Nucleus accumbens (tissue), 56 donors: ENCODE measurements around the gene ARID1B.
A peak's percentile ranks its signal among the peaks of the same experiment; 100 is the strongest.
"Not testable (repeated sequence)": the region's sequence is repeated elsewhere in the genome, so short reads cannot be mapped to it uniquely, and the experiment has no call there.

Experiments
- DNase-seq, 56 donors: peaks; one replicate each; lab custom pipeline; 2025; lab: John Stamatoyannopoulos, UW

The ARID1B gene

DNA sequence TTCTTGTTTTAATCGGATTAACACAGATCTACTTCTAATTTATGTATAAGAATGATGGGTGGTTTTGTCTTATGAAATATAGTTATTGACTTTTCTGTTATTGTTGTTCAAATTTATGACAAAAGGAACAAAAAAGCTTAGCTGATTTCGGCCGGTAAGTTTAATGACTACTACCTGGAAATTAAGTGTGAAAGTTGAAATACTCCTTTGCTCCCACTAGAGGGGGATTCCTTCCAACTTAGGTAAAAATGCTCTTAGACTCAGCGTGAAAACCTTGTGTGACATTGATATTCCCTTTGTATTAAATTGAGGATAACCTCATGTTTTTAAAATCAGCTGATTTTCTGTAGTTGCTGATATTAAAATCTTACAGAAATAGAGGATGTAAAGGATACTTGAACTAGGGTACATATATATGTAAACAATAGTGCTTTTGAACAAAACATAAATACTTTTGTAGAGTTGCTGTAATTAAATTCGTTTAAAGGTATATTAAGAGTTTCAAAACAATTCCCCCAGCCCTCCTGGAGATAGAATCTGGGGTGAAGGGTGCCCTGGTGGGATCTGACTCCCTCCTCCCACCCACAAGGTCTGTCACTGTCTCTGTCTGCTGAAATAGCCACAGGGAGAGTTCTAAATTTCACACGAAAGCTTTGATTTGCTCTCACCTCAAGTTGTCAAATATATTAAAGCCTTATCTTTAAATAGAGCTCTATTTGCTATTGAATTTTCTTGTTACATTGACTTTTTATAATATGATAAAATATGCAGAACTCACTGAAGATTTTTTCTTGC, 257.5 kb downstream of the ARID1B start:
- no peak for DNase-seq

DNA sequence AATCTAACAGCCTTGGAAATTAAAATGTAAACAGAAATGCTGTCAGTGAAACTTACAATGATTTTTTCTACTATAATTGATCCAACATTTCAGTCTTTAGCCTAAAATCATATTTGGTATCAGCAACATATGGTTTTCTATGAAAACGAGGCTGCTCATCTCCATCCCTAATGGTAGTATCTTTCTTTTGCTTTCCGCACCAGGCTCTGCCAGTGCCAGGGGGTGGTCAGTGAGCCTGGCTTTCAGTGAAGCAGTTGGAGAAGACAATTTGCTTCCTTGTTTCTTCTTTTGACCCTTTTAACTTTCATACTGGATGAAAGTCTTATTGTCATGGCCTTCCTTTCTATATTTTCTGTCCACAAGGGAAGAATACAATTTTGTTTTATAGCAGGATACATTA, 258.4 kb downstream of the ARID1B start:
- DNase-seq: peak in 9 of 56 donors; percentile 10 to 47 (median 20)

DNA sequence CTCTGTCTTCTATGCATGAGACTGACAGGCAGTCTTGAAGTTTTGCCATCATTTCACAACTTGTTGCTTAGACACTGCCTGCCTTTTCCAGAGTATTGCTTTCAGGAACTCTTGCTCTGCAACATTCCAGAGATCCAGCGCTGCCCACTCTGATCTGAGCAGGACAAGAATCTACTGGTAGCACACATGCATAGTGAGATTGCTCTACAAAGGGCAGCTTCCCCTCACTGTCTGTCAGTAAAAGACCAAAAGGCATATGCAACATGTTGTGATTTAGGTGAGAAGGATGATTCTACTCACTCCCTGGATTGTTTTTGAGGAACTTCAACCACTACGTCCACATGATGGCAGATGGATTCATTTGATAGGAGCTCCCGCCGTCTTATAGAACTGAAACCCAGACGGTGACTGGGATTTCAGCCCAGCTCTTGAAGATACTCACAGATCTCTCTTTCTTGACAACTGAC, 259.1 kb downstream of the ARID1B start:
- DNase-seq: peak in 19 of 56 donors; percentile 11 to 56 (median 32)

DNA sequence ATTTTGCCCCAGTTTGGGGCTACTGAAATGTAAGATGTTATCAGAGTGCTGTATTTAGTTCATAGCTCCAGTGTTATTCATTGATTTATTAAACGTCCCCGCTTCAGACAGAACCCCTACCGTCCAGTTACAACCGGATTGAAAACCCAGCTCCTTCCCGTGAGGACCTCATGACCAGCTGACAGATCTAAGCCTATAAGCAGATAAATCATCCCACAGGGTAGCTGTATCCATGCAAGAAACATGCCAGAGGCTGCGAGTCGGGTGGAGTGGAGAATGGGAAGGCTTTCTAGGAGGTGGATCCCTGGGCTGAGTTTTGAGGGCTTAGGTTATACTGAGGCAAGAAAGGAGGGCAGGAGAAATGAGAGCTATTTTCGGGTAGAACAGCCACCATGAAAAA, 260.0 kb downstream of the ARID1B start:
- peak in 3 of 56 donors; percentile 15 to 48 (median 24) for DNase-seq

DNA sequence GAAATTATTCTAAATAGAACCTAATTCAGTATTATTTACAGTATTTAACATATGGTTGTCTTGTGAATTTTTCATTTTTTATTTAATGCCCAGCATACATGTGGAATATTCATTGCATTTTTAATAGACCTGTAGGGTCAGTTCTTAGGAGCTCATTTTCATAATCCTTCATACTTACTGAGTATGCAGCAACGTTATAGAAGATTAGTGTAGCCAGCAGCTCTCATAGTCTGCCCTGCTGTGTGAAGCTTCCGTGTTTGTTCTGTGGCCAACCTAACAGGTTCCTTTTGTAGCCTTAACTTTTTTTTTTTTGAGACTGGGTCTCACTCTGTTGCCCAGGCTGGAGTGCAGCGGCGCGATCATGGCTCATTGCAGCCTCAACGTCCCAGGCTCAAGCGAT, 261.4 kb downstream of the ARID1B start:
- no peak for DNase-seq

DNA sequence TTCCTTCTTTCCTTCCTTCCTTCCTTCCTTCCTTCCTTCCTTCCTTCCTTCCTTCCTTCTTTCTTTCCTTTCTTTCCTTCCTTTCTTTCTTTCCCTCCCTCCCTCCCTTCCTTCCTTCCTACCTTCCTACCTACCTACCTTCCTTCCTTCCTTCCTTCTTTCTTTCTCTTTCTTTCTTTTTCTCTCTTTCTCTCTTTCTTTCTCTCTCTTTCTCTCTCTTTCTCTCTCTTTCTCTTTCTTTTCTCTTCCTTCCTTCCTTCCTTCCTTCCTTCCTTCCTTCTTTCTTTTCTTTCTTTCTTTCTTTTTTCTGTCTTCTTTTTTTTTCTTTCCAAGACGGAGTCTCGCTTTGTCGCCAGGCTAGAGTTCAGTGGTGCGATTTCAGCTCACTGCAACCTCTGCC, 262.5 kb downstream of the ARID1B start:
- DNase-seq: not testable (repeated sequence)

DNA sequence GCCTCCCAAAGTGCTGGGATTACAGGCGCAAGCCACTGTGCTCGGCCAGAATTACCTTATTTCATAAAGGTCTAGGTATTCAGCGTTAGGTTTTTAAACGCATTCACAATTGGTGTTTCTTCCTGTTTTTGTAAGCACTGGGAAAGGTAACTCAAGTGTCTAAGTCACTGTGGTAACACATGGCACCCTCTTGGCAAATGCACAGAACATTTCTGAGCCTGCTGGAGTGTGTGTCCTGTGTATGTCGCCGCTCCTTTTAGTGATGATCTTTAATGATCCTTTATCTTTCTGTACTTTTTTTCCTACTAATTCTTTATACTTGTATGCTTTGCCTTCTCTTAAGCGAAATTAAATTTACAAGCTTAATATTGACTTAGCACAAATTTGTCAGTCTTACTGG, 263.0 kb downstream of the ARID1B start:
- no peak for DNase-seq

DNA sequence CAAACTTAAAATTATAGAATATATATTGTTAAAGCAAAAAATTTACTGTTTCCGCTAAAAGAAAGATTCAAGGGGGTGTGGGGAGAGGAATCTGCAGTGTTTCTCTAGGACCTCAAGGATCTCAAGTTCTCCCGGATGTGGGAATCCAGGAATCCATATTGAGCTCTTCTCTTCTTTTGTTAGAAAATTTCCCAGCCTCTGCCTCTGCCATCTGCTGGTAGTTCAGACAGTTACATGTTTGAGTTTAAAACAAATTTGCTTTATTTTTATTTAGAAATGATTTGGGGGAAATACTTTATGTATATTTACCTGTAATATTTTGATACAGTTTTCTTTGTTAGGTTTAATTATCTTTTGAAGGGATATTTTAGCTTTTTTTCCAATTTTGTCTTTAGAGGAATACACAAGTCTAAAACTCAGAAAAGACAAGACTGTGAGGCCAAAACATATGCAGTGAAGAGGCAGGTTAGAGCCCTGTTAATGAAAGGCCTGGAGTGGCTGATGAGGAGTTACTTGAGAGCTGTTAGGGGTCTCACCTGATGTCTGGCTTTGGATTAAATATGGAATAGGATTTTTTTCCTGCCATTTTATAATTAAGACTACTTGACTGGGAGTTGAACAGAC, 268.8 kb downstream of the ARID1B start:
- DNase-seq: no peak

DNA sequence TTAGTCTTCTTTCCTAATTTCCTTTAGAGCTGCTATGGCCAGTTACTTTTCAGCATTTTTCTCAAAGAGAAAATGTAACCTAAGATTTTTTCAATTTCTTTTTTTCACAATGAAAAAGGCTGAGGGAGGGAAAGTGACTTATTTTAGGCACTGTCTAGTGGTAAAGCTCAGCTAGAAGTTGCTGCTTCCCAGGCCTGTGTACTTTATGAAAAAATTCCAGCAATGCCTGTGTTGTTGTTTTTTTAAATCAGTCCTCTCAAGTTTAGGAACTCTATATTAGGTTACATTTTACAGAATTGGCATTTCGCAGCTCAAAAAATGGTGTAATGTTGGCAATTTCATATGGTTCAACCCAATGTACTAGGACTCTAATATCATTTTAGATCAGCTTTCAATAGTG, 269.6 kb downstream of the ARID1B start:
- DNase-seq: no peak

DNA sequence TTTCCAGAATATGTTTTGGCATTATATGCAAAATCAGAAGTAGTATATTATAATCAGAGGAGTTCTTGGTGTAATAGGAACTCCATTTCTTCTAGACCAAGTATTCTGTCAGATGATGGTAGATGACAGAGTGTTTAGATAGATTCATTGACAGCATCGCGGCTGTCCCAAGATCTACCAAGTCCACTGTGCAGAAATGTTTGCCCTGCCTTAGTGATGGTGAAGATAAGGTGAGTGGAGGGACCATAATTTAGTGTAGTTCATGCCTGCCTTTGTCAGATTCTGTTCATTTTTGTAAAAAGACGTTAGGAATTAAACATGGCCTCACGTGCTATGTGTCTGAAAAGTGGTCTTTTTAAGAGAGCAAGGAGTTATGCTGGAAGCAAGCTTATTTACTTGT, 270.1 kb downstream of the ARID1B start:
- DNase-seq: no peak

DNA sequence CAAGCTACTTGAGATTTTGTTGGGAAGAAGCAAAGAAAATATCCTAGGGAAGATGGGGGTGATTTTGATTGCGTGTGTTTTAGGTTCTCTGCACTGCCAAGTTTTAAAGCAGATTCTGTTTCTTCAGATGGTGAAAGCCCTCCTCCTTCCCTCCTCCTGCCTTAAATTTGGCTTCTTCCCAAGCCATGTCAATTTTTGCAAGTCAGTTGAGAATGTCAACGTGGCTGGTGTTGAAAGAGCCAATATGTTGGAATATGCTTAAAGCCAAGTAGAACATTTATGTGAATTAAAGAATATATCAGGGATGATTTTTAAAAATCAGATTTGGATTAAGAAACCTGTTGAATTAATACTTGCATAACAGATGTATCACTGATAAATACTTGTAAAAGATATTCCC, 270.8 kb downstream of the ARID1B start:
- no peak for DNase-seq

DNA sequence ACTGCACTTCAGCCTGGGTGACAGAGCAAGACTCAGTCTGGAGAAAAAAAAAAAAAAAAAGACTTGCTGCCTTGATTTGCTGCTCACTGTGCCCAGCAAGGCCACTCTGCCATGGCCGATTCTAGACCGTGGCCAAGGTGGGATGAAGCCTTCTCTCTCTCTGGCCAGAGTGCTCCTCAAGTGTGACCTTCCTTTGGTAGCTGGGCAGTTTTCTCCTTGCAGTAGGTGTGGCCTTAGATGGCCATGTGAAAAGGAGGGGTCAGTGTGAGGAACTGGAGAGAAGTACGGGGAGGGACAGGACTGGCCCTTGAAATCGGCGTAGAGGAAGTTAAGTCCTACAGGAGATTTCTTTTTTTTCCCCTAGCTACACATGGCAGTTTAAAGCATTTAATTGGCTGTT, 272.0 kb downstream of the ARID1B start:
- DNase-seq: no peak

DNA sequence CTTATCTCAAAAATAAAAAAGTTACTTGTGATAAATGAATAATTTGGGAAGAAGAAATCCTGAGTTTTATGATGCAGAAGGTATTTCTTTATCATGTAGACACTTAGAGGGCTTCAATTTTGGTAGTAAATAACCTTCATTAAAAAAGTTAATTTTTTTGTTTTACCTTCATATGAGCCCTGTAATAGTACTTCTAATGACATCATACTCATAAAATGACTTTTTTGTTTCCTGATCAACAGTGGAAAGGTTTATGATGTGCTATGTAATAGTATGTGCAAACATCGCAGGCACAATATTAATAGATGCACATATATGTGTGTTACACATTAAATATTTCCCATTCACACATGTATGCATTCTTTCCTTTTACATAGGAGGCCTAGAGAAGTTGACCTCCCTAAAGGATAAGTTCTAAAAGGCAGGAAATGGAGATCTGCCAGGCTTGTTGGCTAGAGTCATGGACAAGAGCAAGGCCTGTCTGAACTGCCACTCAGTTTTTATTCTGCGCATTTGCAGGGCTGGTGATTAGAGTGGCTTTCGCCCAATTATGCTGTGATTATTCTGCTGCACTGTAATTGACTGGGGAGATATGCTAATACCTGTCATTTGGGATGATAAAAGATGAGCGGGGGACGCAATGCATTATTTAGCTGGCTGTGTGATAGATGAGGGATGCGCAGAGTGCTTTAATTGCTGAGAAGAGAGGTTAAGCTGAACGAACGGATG, 273.5 kb downstream of the ARID1B start:
- peak in 19 of 56 donors; percentile 8 to 68 (median 27) for DNase-seq

DNA sequence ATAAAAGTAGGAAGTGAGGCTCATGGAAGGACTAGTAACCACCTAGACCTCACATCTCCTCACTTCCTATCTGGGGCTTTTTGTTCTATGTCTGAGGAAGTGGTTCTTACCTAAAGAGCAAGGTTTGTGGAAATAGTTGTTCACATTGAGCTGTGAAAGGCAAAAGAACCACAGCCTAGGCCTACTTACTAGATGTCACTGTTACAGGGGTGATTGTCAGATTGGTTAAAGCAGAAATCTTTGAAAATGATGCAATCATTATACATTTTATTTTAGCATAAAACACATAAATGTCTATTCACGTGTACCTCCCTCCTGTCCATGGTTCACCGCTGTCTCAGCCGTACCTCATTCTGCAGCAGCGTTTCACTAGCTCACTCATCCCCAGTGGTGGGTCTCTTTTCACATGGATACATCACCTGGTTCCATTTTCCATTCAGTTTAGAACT, 277.4 kb downstream of the ARID1B start:
- no peak for DNase-seq

DNA sequence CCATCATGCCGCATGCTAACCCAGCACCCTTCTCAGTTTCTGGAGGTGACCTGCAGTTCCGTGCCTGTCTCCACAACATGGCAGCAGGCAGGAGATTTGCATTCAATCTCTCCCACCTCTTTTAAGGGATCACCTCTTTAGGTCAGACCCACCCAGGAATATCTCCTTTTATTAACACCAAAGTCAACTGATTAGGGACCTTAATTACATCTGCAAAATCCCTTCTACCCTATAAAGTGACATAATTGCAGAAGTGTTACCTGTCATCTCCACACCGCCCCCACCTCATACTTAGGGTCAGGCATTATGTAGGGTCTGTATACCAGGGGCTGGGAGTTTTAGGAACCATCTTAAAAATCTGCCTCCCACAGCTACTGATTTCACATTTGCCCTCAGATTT, 278.7 kb downstream of the ARID1B start:
- no peak for DNase-seq

DNA sequence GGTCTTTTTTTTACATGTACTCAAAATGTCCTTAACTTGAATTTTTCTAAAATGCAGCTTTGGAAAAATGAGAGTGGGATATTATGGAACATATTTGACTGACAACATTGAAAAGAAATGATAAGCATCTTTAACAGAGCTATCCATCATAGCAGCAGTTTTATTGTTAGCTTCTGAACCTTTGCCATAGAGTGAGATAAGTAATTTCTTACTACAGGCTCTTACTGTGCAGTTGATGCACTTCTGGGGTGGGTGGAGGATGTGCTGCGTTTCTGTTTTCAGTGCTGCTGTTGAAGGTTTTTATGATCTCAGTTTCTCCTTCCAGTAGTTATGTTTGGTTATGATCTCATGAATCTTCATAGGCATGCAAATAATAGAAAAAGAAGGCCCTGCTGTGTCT, 279.1 kb downstream of the ARID1B start:
- no peak for DNase-seq

DNA sequence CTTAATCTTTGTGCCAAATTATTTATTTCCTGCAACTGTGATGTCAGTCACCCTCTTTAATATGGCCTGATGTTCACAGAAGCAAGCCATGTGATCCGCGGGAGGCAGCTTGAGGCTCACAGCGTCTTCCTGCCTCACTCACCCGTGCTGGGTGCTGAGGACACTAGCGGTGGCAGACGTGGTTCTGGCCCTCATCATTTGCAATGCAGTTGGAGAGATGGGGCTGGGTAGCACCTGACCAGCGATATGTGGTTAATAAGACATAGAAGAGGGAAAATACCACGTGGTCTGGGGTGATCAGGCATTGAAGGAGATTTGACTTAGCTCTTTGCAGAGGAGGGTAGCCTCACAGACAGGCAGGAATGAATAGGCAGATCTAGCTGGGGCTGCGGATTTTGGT, 281.4 kb downstream of the ARID1B start:
- no peak for DNase-seq

DNA sequence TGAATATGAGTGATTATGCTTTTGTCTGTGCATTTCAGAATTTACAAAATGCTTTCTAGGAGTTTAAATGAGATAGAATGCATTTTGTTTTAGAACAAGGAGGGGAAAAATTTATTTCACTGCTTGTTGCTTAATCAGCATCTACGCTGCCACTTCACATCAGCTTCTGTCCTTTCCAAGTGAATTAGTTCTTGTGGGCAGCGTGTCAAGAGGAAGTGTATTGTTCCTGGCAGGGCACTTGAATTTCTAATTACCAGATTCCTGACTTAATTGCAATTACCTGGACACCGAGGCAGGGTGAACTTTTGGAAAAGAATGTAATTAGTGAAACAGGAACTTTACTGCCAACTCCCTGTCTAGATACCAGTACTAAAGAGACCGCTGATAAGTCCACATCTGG, 282.6 kb downstream of the ARID1B start:
- peak in 1 of 56 donors; percentile 21 for DNase-seq

DNA sequence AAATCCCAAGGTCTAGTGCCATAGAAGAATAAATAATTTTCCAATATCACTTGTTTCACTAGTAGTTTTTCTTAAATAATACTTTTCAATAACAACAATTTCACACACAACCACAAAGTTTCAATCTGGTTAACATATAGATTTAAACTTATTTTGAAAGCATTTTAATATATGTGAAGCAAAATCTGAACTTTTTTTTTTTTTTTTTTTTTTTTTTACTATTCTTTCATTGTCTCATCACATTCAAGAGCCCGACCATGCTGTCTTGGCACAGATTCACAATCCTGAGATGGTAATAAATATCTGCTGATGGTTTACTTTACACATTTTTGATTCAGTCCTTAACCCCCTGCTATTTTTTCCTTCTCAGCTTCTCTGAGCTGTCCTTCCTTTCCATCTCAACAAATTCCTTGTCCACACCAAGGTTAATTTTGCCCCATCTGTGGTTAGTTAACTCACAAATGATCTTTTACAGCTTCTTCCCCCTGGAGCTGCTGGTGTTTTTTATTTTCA, 283.3 kb downstream of the ARID1B start:
- DNase-seq: no peak

DNA sequence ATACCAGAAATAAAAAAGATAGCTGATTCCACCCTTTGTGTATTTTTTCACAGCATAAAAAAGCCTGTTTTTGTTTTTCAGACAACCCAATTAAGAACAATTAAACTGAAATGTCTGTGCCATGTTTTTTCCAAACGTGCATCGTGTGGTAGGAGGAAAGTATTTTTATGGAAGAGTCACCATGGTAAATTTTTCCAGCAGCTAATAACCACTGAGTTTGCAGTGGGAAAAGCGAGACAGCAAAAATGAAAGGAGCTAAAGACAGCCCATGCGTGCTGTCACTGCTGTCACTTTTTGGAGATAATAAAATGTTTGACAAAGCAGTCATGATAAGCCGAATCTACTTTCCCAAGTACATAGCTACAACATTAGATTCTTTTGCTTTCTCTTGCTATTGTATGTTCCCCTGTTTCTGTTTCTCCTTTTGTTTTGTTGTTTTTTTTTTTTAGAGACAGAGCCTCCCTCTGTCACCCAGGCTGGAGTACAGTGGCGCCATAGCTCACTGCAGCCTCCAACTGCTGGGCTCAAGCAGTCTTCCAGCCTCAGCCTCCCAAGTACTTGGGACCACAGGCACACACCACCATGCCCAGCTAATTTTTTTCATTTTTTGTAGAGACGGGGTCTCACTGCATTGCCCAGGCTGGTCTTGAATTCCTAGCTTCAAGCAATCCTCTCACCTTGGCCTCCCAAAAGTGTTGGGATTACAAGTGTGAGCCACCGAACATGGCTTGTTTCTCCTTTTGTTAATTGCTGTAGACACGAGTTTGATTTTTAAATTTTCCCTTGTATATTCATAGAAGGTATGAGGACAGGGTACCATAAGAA, 284.8 kb downstream of the ARID1B start:
- DNase-seq: no peak
